GM12878 (cell line): ENCODE data around the gene C15orf39. TPM values are rescaled to one million over a fixed set of nuclear protein-coding genes. Genes with fewer than 3 reads are reported as not detected.

Experiments used
- polyA plus RNA-seq, 11 experiments: library from polyadenylated mRNA; depleted of rRNA in 4 of 11; unstranded in 6 of 11; stranded (reverse) in 5 of 11; fragments of >200 nt; fragmentation: Nextera tagmentation in 4 of 11; fragmentation: Illumina TruSeq in 1 of 11; extraction: Ambion mirVana in 4 of 11; extraction: Trizol in 1 of 11; gene quantifications; 1 replicate in 1 of 11; 2 replicates in 10 of 11; pipeline versions ENCODE4 v1.2.1 to v1.2.3, GENCODE V29; 2011 to 2016; ENCODE audit warnings: inconsistent platforms in 2 of 11, missing spikeins in 2 of 11, low read depth in 1 of 11
- small RNA-seq: library from RNA; depleted of rRNA; stranded (forward); fragments of <200 nt; gene quantifications from one replicate; pipeline ENCODE3, GENCODE V24; 2014
- total RNA-seq, 4 experiments: library from RNA; depleted of rRNA in 3 of 4; stranded (reverse); fragments of >200 nt in 3 of 4; fragmentation: Illumina TruSeq in 1 of 4; extraction: Trizol in 1 of 4; gene quantifications; 2 replicates each; pipeline versions ENCODE4 v1.2.1 to v1.2.3, GENCODE V29; 2013 to 2021

Gene C15orf39
- total and polyA plus RNA-seq, 10 of the 15 experiments (the other 5 are each of a cell fraction or from before 2014, with no cell fraction given), result 2.3 to 139 (median 33.0) TPM

Small RNA genes lying within 50 kb of the gene (small RNA-seq; reads per million reads assigned to genes)
- not detected for gene AC068338.1

Other genes starting within 250 kb of the C15orf39 start
Only the 7 nearest of the 9 such genes appear.
- gene SCAMP5, start 206.3 kb upstream of the C15orf39 start, total RNA-seq (2014; rRNA removed), result 20.2 and 22.2 TPM in 2 replicates
- gene SCAMP5, start 206.3 kb upstream of the C15orf39 start, total RNA-seq (2014; rRNA removed; fragmentation: Illumina TruSeq; extraction: Trizol), result 13.6 and 15.0 TPM in 2 replicates
- 24.8 and 25.5 TPM in 2 replicates for gene SCAMP5, start 206.3 kb upstream of the C15orf39 start, total RNA-seq (2021)
- 15.7 and 24.3 TPM in 2 replicates for gene SCAMP5, start 206.3 kb upstream of the C15orf39 start, polyA plus RNA-seq (2011; rRNA removed)
- gene SCAMP5, start 206.3 kb upstream of the C15orf39 start, polyA plus RNA-seq (2014; fragmentation: Illumina TruSeq; extraction: Trizol), result 26.3 and 30.3 TPM in 2 replicates
- gene SCAMP5, start 206.3 kb upstream of the C15orf39 start, polyA plus RNA-seq (2014; fragmentation: Nextera tagmentation; extraction: Ambion mirVana), result 1 to 10 TPM; 2.3 to 2.5 TPM
- gene SCAMP5, start 206.3 kb upstream of the C15orf39 start, polyA plus RNA-seq (2014; rRNA removed), result 35.5 and 41.6 TPM in 2 replicates
- gene SCAMP5, start 206.3 kb upstream of the C15orf39 start, polyA plus RNA-seq (2016; fragmentation: Nextera tagmentation; extraction: Ambion mirVana), result 1 to 10 TPM; 1.6 to 1.7 TPM
- 42.7 and 45.0 TPM in 2 replicates for gene PPCDC, start 178.3 kb upstream of the C15orf39 start, total RNA-seq (2014; rRNA removed)
- 29.4 and 32.5 TPM in 2 replicates for gene PPCDC, start 178.3 kb upstream of the C15orf39 start, total RNA-seq (2014; rRNA removed; fragmentation: Illumina TruSeq; extraction: Trizol)
- gene PPCDC, start 178.3 kb upstream of the C15orf39 start, total RNA-seq (2021), result 40.2 and 43.3 TPM in 2 replicates
- 27.9 and 44.7 TPM in 2 replicates for gene PPCDC, start 178.3 kb upstream of the C15orf39 start, polyA plus RNA-seq (2011; rRNA removed)
- 32.9 and 35.7 TPM in 2 replicates for gene PPCDC, start 178.3 kb upstream of the C15orf39 start, polyA plus RNA-seq (2014; fragmentation: Illumina TruSeq; extraction: Trizol)
- 100 to 1,000 TPM in 1 of 2 experiments, 10 to 100 TPM in 1; 92.0 to 135 TPM for gene PPCDC, start 178.3 kb upstream of the C15orf39 start, polyA plus RNA-seq (2014; fragmentation: Nextera tagmentation; extraction: Ambion mirVana)
- 68.2 and 69.9 TPM in 2 replicates for gene PPCDC, start 178.3 kb upstream of the C15orf39 start, polyA plus RNA-seq (2014; rRNA removed)
- gene PPCDC, start 178.3 kb upstream of the C15orf39 start, polyA plus RNA-seq (2016; fragmentation: Nextera tagmentation; extraction: Ambion mirVana), result 10 to 100 TPM; 65.4 to 67.9 TPM
- gene GOLGA6C, start 56.5 kb downstream of the C15orf39 start, total RNA-seq (2014; rRNA removed), result not detected in 2 replicates
- not detected in 2 replicates for gene GOLGA6C, start 56.5 kb downstream of the C15orf39 start, total RNA-seq (2014; rRNA removed; fragmentation: Illumina TruSeq; extraction: Trizol)
- gene GOLGA6C, start 56.5 kb downstream of the C15orf39 start, total RNA-seq (2021), result not detected in 2 replicates
- not detected in 2 replicates for gene GOLGA6C, start 56.5 kb downstream of the C15orf39 start, polyA plus RNA-seq (2011; rRNA removed)
- gene GOLGA6C, start 56.5 kb downstream of the C15orf39 start, polyA plus RNA-seq (2014; fragmentation: Illumina TruSeq; extraction: Trizol), result not detected in 2 replicates
- not detected for gene GOLGA6C, start 56.5 kb downstream of the C15orf39 start, polyA plus RNA-seq (2014; fragmentation: Nextera tagmentation; extraction: Ambion mirVana)
- gene GOLGA6C, start 56.5 kb downstream of the C15orf39 start, polyA plus RNA-seq (2014; rRNA removed), result not detected in 2 replicates
- gene GOLGA6C, start 56.5 kb downstream of the C15orf39 start, polyA plus RNA-seq (2016; fragmentation: Nextera tagmentation; extraction: Ambion mirVana), result not detected
- gene GOLGA6D, start 81.0 kb downstream of the C15orf39 start, total RNA-seq (2014; rRNA removed), result not detected in 2 replicates
- not detected in 2 replicates for gene GOLGA6D, start 81.0 kb downstream of the C15orf39 start, total RNA-seq (2014; rRNA removed; fragmentation: Illumina TruSeq; extraction: Trizol)
- gene GOLGA6D, start 81.0 kb downstream of the C15orf39 start, total RNA-seq (2021), result not detected in 2 replicates
- not detected in 2 replicates for gene GOLGA6D, start 81.0 kb downstream of the C15orf39 start, polyA plus RNA-seq (2011; rRNA removed)
- not detected in 2 replicates for gene GOLGA6D, start 81.0 kb downstream of the C15orf39 start, polyA plus RNA-seq (2014; fragmentation: Illumina TruSeq; extraction: Trizol)
- not detected for gene GOLGA6D, start 81.0 kb downstream of the C15orf39 start, polyA plus RNA-seq (2014; fragmentation: Nextera tagmentation; extraction: Ambion mirVana)
- gene GOLGA6D, start 81.0 kb downstream of the C15orf39 start, polyA plus RNA-seq (2014; rRNA removed), result not detected in 2 replicates
- gene GOLGA6D, start 81.0 kb downstream of the C15orf39 start, polyA plus RNA-seq (2016; fragmentation: Nextera tagmentation; extraction: Ambion mirVana), result not detected
- 110 and 113 TPM in 2 replicates for gene COMMD4, start 134.2 kb downstream of the C15orf39 start, total RNA-seq (2014; rRNA removed)
- 46.1 and 48.4 TPM in 2 replicates for gene COMMD4, start 134.2 kb downstream of the C15orf39 start, total RNA-seq (2014; rRNA removed; fragmentation: Illumina TruSeq; extraction: Trizol)
- gene COMMD4, start 134.2 kb downstream of the C15orf39 start, total RNA-seq (2021), result 86.3 and 98.9 TPM in 2 replicates
- gene COMMD4, start 134.2 kb downstream of the C15orf39 start, polyA plus RNA-seq (2011; rRNA removed), result 32.0 and 53.2 TPM in 2 replicates
- gene COMMD4, start 134.2 kb downstream of the C15orf39 start, polyA plus RNA-seq (2014; fragmentation: Illumina TruSeq; extraction: Trizol), result 18.5 and 34.3 TPM in 2 replicates
- 10 to 100 TPM; 14.5 to 38.4 TPM for gene COMMD4, start 134.2 kb downstream of the C15orf39 start, polyA plus RNA-seq (2014; fragmentation: Nextera tagmentation; extraction: Ambion mirVana)
- 97.4 and 111 TPM in 2 replicates for gene COMMD4, start 134.2 kb downstream of the C15orf39 start, polyA plus RNA-seq (2014; rRNA removed)
- 100 to 1,000 TPM; 115 to 118 TPM for gene COMMD4, start 134.2 kb downstream of the C15orf39 start, polyA plus RNA-seq (2016; fragmentation: Nextera tagmentation; extraction: Ambion mirVana)
- 0.71 and 0.73 TPM in 2 replicates for gene NEIL1, start 145.2 kb downstream of the C15orf39 start, total RNA-seq (2014; rRNA removed)
- 0.58 and 0.92 TPM in 2 replicates for gene NEIL1, start 145.2 kb downstream of the C15orf39 start, total RNA-seq (2014; rRNA removed; fragmentation: Illumina TruSeq; extraction: Trizol)
- gene NEIL1, start 145.2 kb downstream of the C15orf39 start, total RNA-seq (2021), result 0.96 and 1.5 TPM in 2 replicates
- 0.04 and 0.23 TPM in 2 replicates for gene NEIL1, start 145.2 kb downstream of the C15orf39 start, polyA plus RNA-seq (2011; rRNA removed)
- 0.37 and 1.3 TPM in 2 replicates for gene NEIL1, start 145.2 kb downstream of the C15orf39 start, polyA plus RNA-seq (2014; fragmentation: Illumina TruSeq; extraction: Trizol)
- under 1 TPM; 0.10 to 0.37 TPM for gene NEIL1, start 145.2 kb downstream of the C15orf39 start, polyA plus RNA-seq (2014; fragmentation: Nextera tagmentation; extraction: Ambion mirVana)
- gene NEIL1, start 145.2 kb downstream of the C15orf39 start, polyA plus RNA-seq (2014; rRNA removed), result 1.8 and 2.5 TPM in 2 replicates
- 1 to 10 TPM; 1.2 to 2.3 TPM for gene NEIL1, start 145.2 kb downstream of the C15orf39 start, polyA plus RNA-seq (2016; fragmentation: Nextera tagmentation; extraction: Ambion mirVana)
- 54.8 and 65.0 TPM in 2 replicates for gene MAN2C1, start 166.7 kb downstream of the C15orf39 start, total RNA-seq (2014; rRNA removed)
- gene MAN2C1, start 166.7 kb downstream of the C15orf39 start, total RNA-seq (2014; rRNA removed; fragmentation: Illumina TruSeq; extraction: Trizol), result 26.9 and 29.2 TPM in 2 replicates
- gene MAN2C1, start 166.7 kb downstream of the C15orf39 start, total RNA-seq (2021), result 102 and 111 TPM in 2 replicates
- 20.9 and 32.5 TPM in 2 replicates for gene MAN2C1, start 166.7 kb downstream of the C15orf39 start, polyA plus RNA-seq (2011; rRNA removed)
- 17.6 and 32.0 TPM in 2 replicates for gene MAN2C1, start 166.7 kb downstream of the C15orf39 start, polyA plus RNA-seq (2014; fragmentation: Illumina TruSeq; extraction: Trizol)
- gene MAN2C1, start 166.7 kb downstream of the C15orf39 start, polyA plus RNA-seq (2014; fragmentation: Nextera tagmentation; extraction: Ambion mirVana), result 1 to 10 TPM; 1.4 to 4.6 TPM
- 107 and 110 TPM in 2 replicates for gene MAN2C1, start 166.7 kb downstream of the C15orf39 start, polyA plus RNA-seq (2014; rRNA removed)
- 10 to 100 TPM; 51.9 to 66.2 TPM for gene MAN2C1, start 166.7 kb downstream of the C15orf39 start, polyA plus RNA-seq (2016; fragmentation: Nextera tagmentation; extraction: Ambion mirVana)